BJ (cell line): Measurements from ENCODE around the gene IL1RL1. TPM values are rescaled to one million over a fixed set of nuclear protein-coding genes. Genes with fewer than 3 reads are reported as not detected.

Experiments
- CTCF ChIA-PET: fragments of 350-600 bp; formaldehyde crosslinking; extraction: SDS; loops from one replicate; lab custom pipeline; 2021; ENCODE audit warnings: antibody characterized with exemption, inconsistent platforms; lab: Yijun Ruan, JAX
- POLR2A ChIA-PET: fragments of 300-600 bp; sonication (Branson Sonifier 250); formaldehyde crosslinking; extraction: SDS; loops from one replicate; lab custom pipeline; 2021; ENCODE audit warnings: antibody characterized with exemption; lab: Charles Lee
- DNase-seq: peaks from one replicate; pipeline ENCODE4 v3.0.0-alpha.2; 2011; ENCODE audit warnings: low read depth
- H3K27me3 ChIP-seq: 2 replicates; pipeline ENCODE4 v1.6.0; 2011; ENCODE audit warnings: low read length; ENCODE audit not compliant: control insufficient read depth, insufficient read depth
- H3K36me3 ChIP-seq: 2 replicates; pipeline ENCODE4 v1.5.1; 2011; ENCODE audit warnings: low read length; ENCODE audit not compliant: control insufficient read depth, insufficient read depth
- H3K4me3 ChIP-seq: 2 replicates; pipeline ENCODE4 v1.5.1; 2011; ENCODE audit warnings: low read depth, mild to moderate bottlenecking, control low read depth, low read length
- CTCF ChIP-seq: IDR thresholded peaks from 2 replicates; pipeline ENCODE4 v1.5.1; 2011; ENCODE audit warnings: low read depth, mild to moderate bottlenecking, control low read depth, inconsistent platforms, low read length, moderate library complexity; ENCODE audit not compliant: insufficient read depth
- polyA plus RNA-seq: library from polyadenylated mRNA; depleted of rRNA; stranded (reverse); fragments of >200 nt; gene quantifications from 2 replicates; pipeline ENCODE4 v1.2.3, GENCODE V29; 2011

The IL1RL1 gene
- polyA plus RNA-seq, 1 experiment: not detected

- CTCF ChIA-PET: interaction anchor here (1.7 kb wide), 1 partner anchor 22 kb away, joined by 3 read pairs; no protein-coding TSS in a partner anchor
- POLR2A ChIA-PET: no interaction called here
- Histone ChIP-seq H3K36me3 (no peaks in the 10 kb centered on the region), H3K4me3 (no peak overlapping the region), H3K27me3 (0 out of 2 replicates have a peak, but pooled peaks cover 2% of the 10 kb centered on the region)
- no peak for TF ChIP-seq CTCF
- no peak for DNase-seq
These were observed 23.1 kb downstream of the IL1RL1 start for GRCh38 chr2:102334486-102334885.

GRCh38 chr2:102335871-102336366, 24.6 kb downstream of the IL1RL1 start:
- Histone ChIP-seq H3K36me3 (no peaks in the 10 kb centered on the region), H3K27me3 (0 out of 2 replicates have a peak, but pooled peaks cover 2% of the 10 kb centered on the region), H3K4me3 (no peak overlapping the region)
- ChIA-PET POLR2A (interaction anchor here (0.6 kb wide), 1 partner anchor 72 kb away, joined by 3 read pairs; no protein-coding TSS in a partner anchor), CTCF (interaction anchor here (0.6 to 1.8 kb wide), 5 partner anchors 12 to 95 kb away, joined by 3 to 7 read pairs (median 3); partner anchors contain the start of gene IL18R1)
- no peak for TF ChIP-seq CTCF
- no peak for DNase-seq

GRCh38 chr2:102336502-102336945, 25.2 kb downstream of the IL1RL1 start:
- H3K36me3 ChIP-seq: no peaks in the 10 kb centered on the region
- H3K4me3 ChIP-seq: no peak overlapping the region
- TF ChIP-seq CTCF: no peak
- ChIA-PET POLR2A (interaction anchor here (0.6 kb wide), 1 partner anchor 72 kb away, joined by 3 read pairs; no protein-coding TSS in a partner anchor), CTCF (interaction anchor here (0.5 to 1.8 kb wide), 7 partner anchors 12 to 96 kb away, joined by 3 to 7 read pairs (median 4); partner anchors contain the start of gene IL18R1)
- H3K27me3 ChIP-seq: 0 out of 2 replicates have a peak, but pooled peaks cover 2% of the 10 kb centered on the region
- no peak for DNase-seq

GRCh38 chr2:102337012-102337411, 25.6 kb downstream of the IL1RL1 start:
- 0 out of 2 replicates have a peak, but pooled peaks cover 2% of the 10 kb centered on the region for H3K27me3 ChIP-seq
- H3K36me3 ChIP-seq: no peaks in the 10 kb centered on the region
- ChIA-PET CTCF (interaction anchor here (1.5 kb wide), 1 partner anchor 95 kb away, joined by 5 read pairs; no protein-coding TSS in a partner anchor), POLR2A (no interaction called here)
- no peak for DNase-seq
- TF ChIP-seq CTCF: no peak
- no peak overlapping the region for H3K4me3 ChIP-seq
